Ectodermal cell (in vitro differentiated cells): ENCODE data around the gene SH3BGRL2.
"Not testable (repeated sequence)": the region's sequence is repeated elsewhere in the genome, so short reads cannot be mapped to it uniquely, and the experiment has no call there.

ENCODE experiments used
- H3K27ac ChIP-seq: 2 replicates; pipeline ENCODE4 v1.7.0; 2013; ENCODE audit warnings: mild to moderate bottlenecking, low read depth, low read length; ENCODE audit not compliant: insufficient read depth, poor library complexity, severe bottlenecking
- H3K27me3 ChIP-seq: 2 replicates; pipeline ENCODE4 v1.7.0; 2013; ENCODE audit warnings: mild to moderate bottlenecking, low read length; ENCODE audit not compliant: insufficient read depth, control insufficient read depth, poor library complexity, severe bottlenecking
- H3K36me3 ChIP-seq: one replicate; pipeline ENCODE4 v1.7.0; 2013; ENCODE audit warnings: low read length; ENCODE audit not compliant: control insufficient read depth, insufficient read depth
- H3K4me1 ChIP-seq: one replicate; pipeline ENCODE4 v1.7.0; 2013; ENCODE audit warnings: low read length; ENCODE audit not compliant: control insufficient read depth, insufficient read depth
- H3K4me3 ChIP-seq: 2 replicates; pipeline ENCODE4 v1.7.0; 2013; ENCODE audit warnings: low read depth, low read length, control low read depth; ENCODE audit not compliant: insufficient read depth
- H3K9me3 ChIP-seq: 2 replicates; pipeline ENCODE4 v1.7.0; 2013; ENCODE audit warnings: mild to moderate bottlenecking, low read length, moderate library complexity; ENCODE audit not compliant: control insufficient read depth
- WGBS, 2 experiments: methylation state at CpG; one replicate each; pipeline ENCODE4 v1.1.7; 2013; ENCODE audit warnings: missing lambda C conversion rate in 2 of 2; 5-methylcytosine and 5-hydroxymethylcytosine counted together

The SH3BGRL2 gene

GRCh38 chr6:79670789-79671188 is 39.7 kb downstream of the SH3BGRL2 start:
- peaks cover 11% of the 10 kb centered on the region for H3K4me1 ChIP-seq
- no peak overlapping the region for H3K27ac ChIP-seq
- no peaks in the 10 kb centered on the region for H3K27me3 ChIP-seq
- WGBS, 2 experiments: 90 to 92% methylated on average over 2 of the region's 2 CpGs
- H3K36me3 ChIP-seq: no peaks in the 10 kb centered on the region
- H3K4me3 ChIP-seq: no peak overlapping the region
- H3K9me3 ChIP-seq: no peaks in the 10 kb centered on the region

DNA sequence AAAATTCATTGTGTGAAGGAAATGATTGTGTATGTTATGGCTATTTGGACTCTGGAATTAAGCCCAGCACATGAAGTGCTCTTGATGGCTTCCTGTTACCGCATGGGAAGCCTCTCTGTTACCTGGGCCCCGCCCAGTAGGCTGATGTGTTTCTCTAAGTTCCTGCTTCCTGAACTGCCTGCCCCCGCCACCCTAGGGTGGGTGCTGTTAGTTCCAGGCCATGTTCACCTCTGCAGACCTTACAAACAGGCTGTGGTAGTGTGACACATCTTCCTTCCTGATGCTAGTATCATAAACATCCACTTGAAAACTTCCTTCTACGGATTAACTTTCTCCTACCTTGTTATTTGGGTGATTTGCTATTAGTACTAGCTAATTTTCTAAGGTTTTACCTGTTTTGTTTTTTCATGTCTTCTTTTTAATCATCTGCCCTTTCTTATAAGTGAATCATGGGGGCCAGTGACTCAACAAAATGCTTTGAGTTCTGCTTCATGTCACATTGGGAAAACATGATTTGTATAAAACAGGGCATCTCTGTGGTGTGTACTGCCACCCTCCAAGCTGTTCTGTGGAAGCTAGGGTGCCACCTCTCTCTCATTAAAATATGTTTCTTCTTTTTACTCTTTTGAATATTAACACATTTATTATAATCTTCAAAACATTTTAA is 40.6 kb downstream of the SH3BGRL2 start:
- WGBS, 2 experiments: 89 to 91% methylated on average over 3 to 4 of the region's 4 CpGs

DNA sequence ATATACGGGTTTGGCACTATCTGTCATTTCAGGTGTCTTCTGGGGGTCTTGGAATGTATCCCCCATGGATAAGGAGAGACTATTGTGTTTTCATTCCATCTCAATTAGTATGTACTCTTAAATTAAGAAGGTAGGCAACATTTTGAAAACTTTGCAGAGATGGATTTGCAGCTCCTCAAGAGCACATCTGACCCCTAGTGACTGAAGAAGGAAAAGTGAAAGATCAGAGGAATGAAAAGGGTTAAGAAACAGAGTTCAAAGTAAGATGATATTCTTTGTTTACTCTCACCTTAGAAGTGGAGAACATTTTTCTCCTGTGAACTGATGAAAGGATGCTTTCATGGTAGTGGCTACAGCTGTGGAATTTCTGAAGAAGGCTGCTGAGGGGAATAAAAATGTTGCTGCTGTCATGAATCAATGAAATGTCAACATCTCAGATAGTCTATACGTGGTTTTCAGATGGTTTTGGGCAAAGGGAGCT is 41.5 kb downstream of the SH3BGRL2 start:
- Histone ChIP-seq H3K27me3 (no peaks in the 10 kb centered on the region), H3K4me1 (peaks cover 9% of the 10 kb centered on the region), H3K36me3 (no peaks in the 10 kb centered on the region), H3K27ac (no peak overlapping the region), H3K4me3 (no peak overlapping the region), H3K9me3 (no peaks in the 10 kb centered on the region)
- 57 to 79% methylated on average over 1 to 2 of the region's 2 CpGs for WGBS, 2 experiments

More for the DNA sequence above, 40.6 kb downstream of the SH3BGRL2 start:
- H3K4me3 ChIP-seq: no peak overlapping the region
- H3K36me3 ChIP-seq: no peaks in the 10 kb centered on the region
- peaks cover 5% of the 10 kb centered on the region for H3K4me1 ChIP-seq
- H3K27ac ChIP-seq: no peak overlapping the region
- no peaks in the 10 kb centered on the region for H3K9me3 ChIP-seq
- no peaks in the 10 kb centered on the region for H3K27me3 ChIP-seq

GRCh38 chr6:79673947-79674346 is 42.8 kb downstream of the SH3BGRL2 start:
- Histone ChIP-seq H3K36me3 (no peaks in the 10 kb centered on the region), H3K27ac (no peak overlapping the region), H3K27me3 (no peaks in the 10 kb centered on the region), H3K4me1 (peaks cover 4% of the 10 kb centered on the region), H3K4me3 (no peak overlapping the region), H3K9me3 (no peaks in the 10 kb centered on the region)
- WGBS, 2 experiments: 96 to 98% methylated on average over 2 to 3 of the region's 3 CpGs

- H3K9me3 ChIP-seq: no peaks in the 10 kb centered on the region
- 93 to 95% methylated on average over 8 of the region's 8 CpGs for WGBS, 2 experiments
- no peak overlapping the region for H3K4me3 ChIP-seq
- no peaks in the 10 kb centered on the region for H3K27me3 ChIP-seq
- H3K4me1 ChIP-seq: peaks cover 4% of the 10 kb centered on the region
- H3K36me3 ChIP-seq: no peaks in the 10 kb centered on the region
- no peak overlapping the region for H3K27ac ChIP-seq
These were observed 45.9 kb downstream of the SH3BGRL2 start for GRCh38 chr6:79676785-79677736.

DNA sequence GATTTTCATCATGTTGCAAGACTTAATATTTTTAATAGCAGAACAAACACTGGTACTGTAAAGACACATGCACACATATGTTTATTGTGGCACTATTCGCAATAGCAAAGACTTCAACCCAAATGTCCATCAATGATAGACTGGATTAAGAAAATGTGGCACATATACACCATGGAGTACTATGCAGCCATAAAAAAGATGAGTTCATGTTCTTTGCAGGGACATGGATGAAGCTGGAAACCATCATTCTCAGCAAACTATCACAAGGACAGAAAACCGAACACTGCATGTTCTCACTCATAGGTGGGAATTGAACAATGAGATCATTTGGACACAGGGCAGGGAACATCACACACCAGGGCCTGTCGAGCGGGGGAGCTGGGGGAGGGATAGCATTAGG is 51.6 kb downstream of the SH3BGRL2 start:
- not testable (repeated sequence) for H3K36me3 ChIP-seq, H3K4me1 ChIP-seq, H3K27ac ChIP-seq, H3K4me3 ChIP-seq, H3K27me3 ChIP-seq, H3K9me3 ChIP-seq
- 88 to 99% methylated on average over 4 of the region's 4 CpGs for WGBS, 2 experiments

GRCh38 chr6:79684876-79685275 is 53.7 kb downstream of the SH3BGRL2 start:
- H3K27ac ChIP-seq: no peak overlapping the region
- H3K4me3 ChIP-seq: no peak overlapping the region
- H3K4me1 ChIP-seq: peaks cover 7% of the 10 kb centered on the region
- 80% methylated on average over 1 of the region's 1 CpG; no CpG with 5 or more reads in 1 of the 2 experiments for WGBS, 2 experiments
- no peaks in the 10 kb centered on the region for H3K27me3 ChIP-seq
- no peaks in the 10 kb centered on the region for H3K36me3 ChIP-seq
- H3K9me3 ChIP-seq: no peaks in the 10 kb centered on the region

- H3K27ac ChIP-seq: no peak overlapping the region
- 72 to 78% methylated on average over 3 of the region's 3 CpGs for WGBS, 2 experiments
- no peaks in the 10 kb centered on the region for H3K9me3 ChIP-seq
- peaks cover 7% of the 10 kb centered on the region for H3K4me1 ChIP-seq
- H3K4me3 ChIP-seq: no peak overlapping the region
- H3K36me3 ChIP-seq: no peaks in the 10 kb centered on the region
- H3K27me3 ChIP-seq: no peaks in the 10 kb centered on the region
These were observed 55.7 kb downstream of the SH3BGRL2 start for GRCh38 chr6:79686707-79687309.

DNA sequence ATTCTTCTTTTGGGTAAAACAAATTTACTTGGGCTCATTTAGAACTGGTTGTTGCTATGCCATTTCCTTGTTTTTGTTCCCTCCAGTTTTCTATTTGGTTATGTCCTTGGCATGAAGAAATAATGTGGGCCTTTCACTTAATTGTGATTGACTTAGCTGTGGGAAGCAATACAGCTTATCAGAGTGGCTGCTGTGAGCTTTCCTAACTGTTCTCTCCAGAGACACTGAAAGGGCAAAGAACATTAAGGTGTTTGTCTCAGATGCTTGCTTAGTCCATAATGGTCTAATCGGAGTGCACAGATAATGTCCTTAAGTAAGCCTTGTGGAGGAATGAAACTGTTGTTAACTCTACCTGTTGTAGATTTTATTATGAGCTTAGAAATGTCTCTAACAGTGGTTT is 56.6 kb downstream of the SH3BGRL2 start:
- Histone ChIP-seq H3K4me1 (peaks cover 7% of the 10 kb centered on the region), H3K36me3 (no peaks in the 10 kb centered on the region), H3K9me3 (no peaks in the 10 kb centered on the region), H3K4me3 (no peak overlapping the region), H3K27ac (no peak overlapping the region), H3K27me3 (no peaks in the 10 kb centered on the region)
- WGBS, 2 experiments: 91 to 93% methylated on average over 1 of the region's 1 CpG

DNA sequence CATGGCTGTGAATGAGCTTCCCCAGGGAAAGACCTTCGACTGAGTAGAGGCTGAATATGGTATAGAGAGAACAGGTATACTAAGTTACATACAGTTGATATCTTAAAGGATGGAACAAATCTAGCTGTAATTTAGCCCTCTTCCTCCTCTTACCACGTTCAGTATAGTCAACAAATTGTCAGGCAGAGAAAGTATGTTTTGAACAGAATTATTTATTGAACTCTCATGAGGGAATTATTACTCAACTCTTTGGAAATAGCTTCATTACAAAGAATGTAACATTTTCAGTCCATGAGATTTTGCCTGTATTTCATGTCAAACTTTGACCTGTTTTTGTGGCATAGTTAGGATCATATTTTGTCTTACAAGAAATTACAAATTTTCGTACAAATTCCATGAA is 63.0 kb downstream of the SH3BGRL2 start:
- Histone ChIP-seq H3K27ac (no peak overlapping the region), H3K27me3 (no peaks in the 10 kb centered on the region), H3K4me1 (no peaks in the 10 kb centered on the region), H3K4me3 (no peak overlapping the region), H3K36me3 (no peaks in the 10 kb centered on the region), H3K9me3 (no peaks in the 10 kb centered on the region)
- 62 to 73% methylated on average over 2 of the region's 3 CpGs for WGBS, 2 experiments
